ENCODE results near the gene CYP27A1.

GRCh38 chr2:218754201-218754600 is 27.7 kb upstream of the CYP27A1 start:
- no peak for TF ChIP-seq CTCF (conservative IDR thresholded peaks at IDR 0.05; ENCODE audit: low read depth, low read length)
- TF ChIP-seq EZH2 (IDR thresholded peaks at IDR 0.05; ENCODE audit: borderline replicate concordance, low read depth, low read length, poor library complexity, severe bottlenecking): no peak

All from A673 (cell line).